CD14-positive monocyte (primary cell): ENCODE measurements around the gene NTM. TPM values are rescaled to one million over a fixed set of nuclear protein-coding genes. Genes with fewer than 3 reads are reported as not detected.

Experiments used
- DNase-seq, 3 donors: peaks; one replicate each; pipeline ENCODE4 v3.0.0-alpha.2; 2011 to 2022
- H2AFZ ChIP-seq: 2 replicates; pipeline ENCODE4 v1.6.0; 2012; ENCODE audit warnings: mild to moderate bottlenecking, low read depth, low read length, inconsistent platforms; ENCODE audit not compliant: insufficient read depth, poor library complexity, severe bottlenecking
- H3K27ac ChIP-seq, 2 donors: 1 replicate in 1 of 2; 2 replicates in 1 of 2; pipeline ENCODE4 v1.5.1; 2012 to 2013; ENCODE audit warnings: low read length in 2 of 2, control low read depth in 1 of 2, inconsistent platforms in 1 of 2, low read depth in 1 of 2, mild to moderate bottlenecking in 1 of 2
- H3K27me3 ChIP-seq, 2 donors: one replicate each; pipeline versions ENCODE4 v1.6.0 to v1.6.1; 2011 to 2013; ENCODE audit warnings: low read length in 2 of 2; ENCODE audit not compliant: control insufficient read depth in 2 of 2, insufficient read depth in 2 of 2
- H3K36me3 ChIP-seq, 2 donors: replicated peaks in 1 of 2; 1 replicate in 1 of 2; 2 replicates in 1 of 2; pipeline versions ENCODE4 v1.5.1 to v1.6.1; 2012 to 2013; ENCODE audit warnings: low read length in 2 of 2, control low read depth in 1 of 2, inconsistent platforms in 1 of 2, mild to moderate bottlenecking in 1 of 2; ENCODE audit not compliant: insufficient read depth in 2 of 2, control insufficient read depth in 1 of 2
- H3K4me1 ChIP-seq, 2 donors: 1 replicate in 1 of 2; 2 replicates in 1 of 2; pipeline versions ENCODE4 v1.5.1 to v1.6.1; 2012 to 2013; ENCODE audit warnings: low read length in 2 of 2, control low read depth in 1 of 2, inconsistent platforms in 1 of 2, mild to moderate bottlenecking in 1 of 2, moderate library complexity in 1 of 2; ENCODE audit not compliant: insufficient read depth in 2 of 2, control insufficient read depth in 1 of 2
- H3K4me2 ChIP-seq: replicated peaks from 2 replicates; pipeline ENCODE3; 2012; ENCODE audit warnings: low read length, moderate library complexity, mild to moderate bottlenecking; ENCODE audit not compliant: poor library complexity, severe bottlenecking; ENCODE audit errors: extremely low read depth
- H3K4me3 ChIP-seq, 3 experiments: fragments of 200-600 bp in 1 of 3; sonication (generic) in 1 of 3; replicated peaks in 1 of 3; 1 replicate in 2 of 3; 2 replicates in 1 of 3; pipeline ENCODE4 v1.5.1; 2011 to 2013; ENCODE audit warnings: low read length in 3 of 3, mild to moderate bottlenecking in 3 of 3, control low read depth in 2 of 3, low read depth in 2 of 3, inconsistent platforms in 1 of 3, moderate library complexity in 1 of 3
- H3K79me2 ChIP-seq: 2 replicates; pipeline ENCODE4 v1.6.0; 2012; ENCODE audit warnings: mild to moderate bottlenecking, control low read depth, inconsistent platforms, low read length, moderate library complexity; ENCODE audit not compliant: insufficient read depth
- H3K9ac ChIP-seq: 2 replicates; pipeline ENCODE4 v1.6.0; 2017; ENCODE audit warnings: low read length, mild to moderate bottlenecking; ENCODE audit not compliant: insufficient read depth, poor library complexity, severe bottlenecking
- H3K9me3 ChIP-seq, 2 donors: replicated peaks in 1 of 2; 1 replicate in 1 of 2; 2 replicates in 1 of 2; pipeline versions ENCODE4 v1.5.1 to v1.6.1; 2012 to 2013; ENCODE audit warnings: low read length in 2 of 2, control low read depth in 1 of 2; ENCODE audit not compliant: control insufficient read depth in 1 of 2, insufficient read depth in 1 of 2
- H4K20me1 ChIP-seq: 2 replicates; pipeline ENCODE4 v1.6.0; 2012; ENCODE audit warnings: mild to moderate bottlenecking, low read length, control low read depth, moderate library complexity; ENCODE audit not compliant: insufficient read depth
- H3K27ac Mint-ChIP-seq, 7 donors: one replicate each; pipeline ENCODE4 v1.8.0; 2020; ENCODE audit warnings: mild to moderate bottlenecking in 7 of 7, mixed read lengths in 7 of 7, moderate library complexity in 6 of 7, inconsistent platforms in 2 of 7
- H3K27me3 Mint-ChIP-seq, 3 donors: one replicate each; pipeline ENCODE4 v1.8.0; 2021 to 2022; ENCODE audit warnings: low read depth in 3 of 3, mild to moderate bottlenecking in 3 of 3, mixed read lengths in 3 of 3, moderate library complexity in 3 of 3, inconsistent platforms in 1 of 3
- H3K36me3 Mint-ChIP-seq, 2 donors: one replicate each; pipeline ENCODE4 v1.8.0; 2020; ENCODE audit warnings: mixed read lengths in 2 of 2, inconsistent platforms in 1 of 2, mild to moderate bottlenecking in 1 of 2
- H3K4me1 Mint-ChIP-seq: one replicate; pipeline ENCODE4 v1.8.0; 2020; ENCODE audit warnings: mild to moderate bottlenecking, mixed read lengths
- H3K4me3 Mint-ChIP-seq, 2 donors: one replicate each; pipeline ENCODE4 v1.8.0; 2020; ENCODE audit warnings: mild to moderate bottlenecking in 2 of 2, mixed read lengths in 2 of 2, moderate library complexity in 1 of 2
- H3K9me3 Mint-ChIP-seq, 7 donors: one replicate each; pipeline ENCODE4 v1.8.0; 2020 to 2022; ENCODE audit warnings: mixed read lengths in 7 of 7, mild to moderate bottlenecking in 6 of 7, moderate library complexity in 6 of 7, inconsistent platforms in 2 of 7
- CTCF ChIP-seq: fragments of 200-600 bp; IDR thresholded peaks from one replicate; pipeline ENCODE4 v1.8.0; 2022; ENCODE audit warnings: antibody characterized with exemption, mild to moderate bottlenecking
- WGBS: methylation state at CpG from one replicate; pipeline ENCODE4 v1.1.5; 2013; ENCODE audit warnings: missing lambda C conversion rate; ENCODE audit not compliant: insufficient coverage; 5-methylcytosine and 5-hydroxymethylcytosine counted together
- intact Hi-C, 2 donors: fragments of 100-400 bp; cut with micrococcal nuclease; formaldehyde crosslinking; loops; one replicate each; pipeline versions ENCODE4 v1.15.0 to v1.15.1; 2023
- polyA plus RNA-seq, 3 donors: library from polyadenylated mRNA; depleted of rRNA in 1 of 3; unstranded in 2 of 3; stranded (reverse) in 1 of 3; fragments of 300-500 nt in 2 of 3; fragments of >200 nt in 1 of 3; fragmentation: Illumina TruSeq in 2 of 3; gene quantifications; 1 replicate in 2 of 3; 2 replicates in 1 of 3; pipeline ENCODE4 v1.2.3, GENCODE V29; 2012 to 2021

The NTM gene
- polyA plus RNA-seq, 3 donors, result not detected

GRCh38 chr11:131672191-131672590 is 301.8 kb downstream of the NTM start:
- Mint-ChIP-seq H3K36me3 (no peaks in the 10 kb centered on the region), H3K4me3 (no peak overlapping the region), H3K27me3 (peaks cover 0 to 9% (median 4%) of the 10 kb centered on the region in 3 donors), H3K4me1 (peaks cover 13% of the 10 kb centered on the region), H3K27ac (peak overlapping the region in 1 of 7 donors; percentile 58), H3K9me3 (peaks cover 0 to 1% (median 0%) of the 10 kb centered on the region in 7 donors)
- no peak for TF ChIP-seq CTCF
- Histone ChIP-seq H3K36me3 (no peaks in the 10 kb centered on the region), H3K27me3 (no peaks in the 10 kb centered on the region), H3K4me1 (peaks cover 7 to 11% of the 10 kb centered on the region in 2 donors), H3K9ac (no peak overlapping the region), H3K4me2 (no peak overlapping the region), H3K27ac (no peak overlapping the region), H2AFZ (no peak overlapping the region), H3K4me3 (no peak overlapping the region), H3K79me2 (no peaks in the 10 kb centered on the region), H3K9me3 (no peaks in the 10 kb centered on the region), H4K20me1 (no peaks in the 10 kb centered on the region)
- intact Hi-C loops, result loop anchor here in 1 of 2 donors (10.0 kb wide), 1 partner anchor 747 kb away; no protein-coding TSS in a partner anchor
- no peak for DNase-seq
- WGBS, result 94% methylated on average over 14 of the region's 15 CpGs

DNA sequence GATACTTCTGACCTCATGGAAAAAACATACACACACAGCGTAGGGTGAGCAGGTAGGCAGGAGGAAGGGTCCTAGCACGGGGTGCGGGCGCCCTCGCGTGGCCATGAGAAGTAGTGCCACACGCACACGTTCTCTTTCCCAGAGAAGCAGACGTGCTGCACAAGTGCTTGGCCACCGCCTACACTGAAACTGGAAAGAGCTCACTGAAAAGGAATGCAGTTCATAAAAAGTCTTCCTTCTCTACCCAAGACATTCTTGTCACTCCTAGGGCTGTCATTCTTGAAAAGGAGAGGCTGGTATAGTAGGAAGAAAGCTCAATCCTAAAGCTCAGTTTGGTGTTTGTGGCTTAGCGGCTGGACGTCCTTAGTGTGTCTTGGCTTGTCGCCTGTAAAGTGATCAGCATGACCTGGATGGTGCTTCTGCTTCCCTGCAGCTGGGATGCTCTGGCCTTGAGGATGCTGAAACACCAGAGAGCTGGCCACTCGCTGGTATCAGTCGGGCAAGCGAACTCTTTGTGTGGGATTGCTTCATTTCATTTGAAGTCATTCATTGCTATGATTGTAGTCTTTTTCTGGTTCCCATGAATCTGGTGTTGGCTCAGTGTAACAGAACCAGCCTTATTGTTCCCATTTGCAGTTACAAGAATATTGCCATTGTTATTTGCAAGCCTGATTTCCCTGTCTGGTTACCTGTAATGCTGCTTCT is 303.8 kb downstream of the NTM start:
- no peak overlapping the region for H3K9ac ChIP-seq
- peak; percentile 12 to 51 (median 48) for DNase-seq
- H3K27ac Mint-ChIP-seq, result no peak overlapping the region
- no peaks in the 10 kb centered on the region for H4K20me1 ChIP-seq
- H3K4me1 Mint-ChIP-seq, result no peaks in the 10 kb centered on the region
- no peaks in the 10 kb centered on the region for H3K9me3 ChIP-seq
- H3K79me2 ChIP-seq, result no peaks in the 10 kb centered on the region
- intact Hi-C loops, result loop anchor here in 1 of 2 donors (10.0 kb wide), 1 partner anchor 749 kb away; no protein-coding TSS in a partner anchor
- H3K27me3 Mint-ChIP-seq, result peaks cover 1 to 6% (median 4%) of the 10 kb centered on the region in 3 donors
- no peaks in the 10 kb centered on the region for H3K36me3 ChIP-seq
- no peaks in the 10 kb centered on the region for H3K27me3 ChIP-seq
- 38% methylated on average over 11 of the region's 16 CpGs for WGBS
- H3K4me1 ChIP-seq, result no peaks in the 10 kb centered on the region
- no peak overlapping the region for H3K4me3 ChIP-seq
- peak; percentile 98 for TF ChIP-seq CTCF
- H3K9me3 Mint-ChIP-seq, result no peaks in the 10 kb centered on the region
- no peaks in the 10 kb centered on the region for H3K36me3 Mint-ChIP-seq
- no peak overlapping the region for H3K4me2 ChIP-seq
- H3K4me3 Mint-ChIP-seq, result peak overlapping the region in 1 of 2 donors; percentile 11
- H2AFZ ChIP-seq, result no peak overlapping the region
- no peak overlapping the region for H3K27ac ChIP-seq
